HUES64 (cell line): ENCODE data around the gene ZNF75A. TPM values are rescaled to one million over a fixed set of nuclear protein-coding genes. Genes with fewer than 3 reads are reported as not detected.
A peak's percentile ranks its signal among the peaks of the same experiment; 100 is the strongest.
"Not testable (repeated sequence)": the region's sequence is repeated elsewhere in the genome, so short reads cannot be mapped to it uniquely, and the experiment has no call there.

Experiments
- H3K27ac ChIP-seq: 2 replicates; pipeline ENCODE4 v1.7.0; 2013; ENCODE audit warnings: low read depth, low read length, inconsistent platforms
- H3K27me3 ChIP-seq: 2 replicates; pipeline ENCODE4 v1.6.1; 2013; ENCODE audit warnings: mild to moderate bottlenecking, low read length; ENCODE audit not compliant: insufficient read depth
- H3K36me3 ChIP-seq: 2 replicates; pipeline ENCODE4 v1.6.1; 2013; ENCODE audit warnings: mild to moderate bottlenecking, low read length; ENCODE audit not compliant: insufficient read depth
- H3K4me1 ChIP-seq: 2 replicates; pipeline ENCODE4 v1.6.1; 2013; ENCODE audit warnings: mild to moderate bottlenecking, low read length, moderate library complexity; ENCODE audit not compliant: insufficient read depth
- H3K4me3 ChIP-seq: 2 replicates; pipeline ENCODE4 v1.5.1; 2013; ENCODE audit warnings: mild to moderate bottlenecking, low read length, moderate library complexity
- H3K9ac ChIP-seq: 2 replicates; pipeline ENCODE4 v1.6.1; 2013; ENCODE audit warnings: mild to moderate bottlenecking, low read depth, low read length
- H3K9me3 ChIP-seq: 2 replicates; pipeline ENCODE4 v1.6.1; 2013; ENCODE audit warnings: low read depth, low read length; ENCODE audit not compliant: insufficient read depth
- WGBS: fragments of 150-250, 120-280 bp; methylation state at CpG from one replicate; pipeline ENCODE4 v1.1.7; 2013; ENCODE audit warnings: missing lambda C conversion rate; 5-methylcytosine and 5-hydroxymethylcytosine counted together
- polyA plus RNA-seq, 2 experiments: library from polyadenylated mRNA; stranded (reverse); fragments of 50-300 nt; gene quantifications; one replicate each; pipeline ENCODE4 v1.2.3, GENCODE V29; 2013

The ZNF75A gene
- polyA plus RNA-seq (2013, experiment 1 of 2): 18.2 TPM
- polyA plus RNA-seq (2013, experiment 2 of 2): 15.3 TPM

DNA sequence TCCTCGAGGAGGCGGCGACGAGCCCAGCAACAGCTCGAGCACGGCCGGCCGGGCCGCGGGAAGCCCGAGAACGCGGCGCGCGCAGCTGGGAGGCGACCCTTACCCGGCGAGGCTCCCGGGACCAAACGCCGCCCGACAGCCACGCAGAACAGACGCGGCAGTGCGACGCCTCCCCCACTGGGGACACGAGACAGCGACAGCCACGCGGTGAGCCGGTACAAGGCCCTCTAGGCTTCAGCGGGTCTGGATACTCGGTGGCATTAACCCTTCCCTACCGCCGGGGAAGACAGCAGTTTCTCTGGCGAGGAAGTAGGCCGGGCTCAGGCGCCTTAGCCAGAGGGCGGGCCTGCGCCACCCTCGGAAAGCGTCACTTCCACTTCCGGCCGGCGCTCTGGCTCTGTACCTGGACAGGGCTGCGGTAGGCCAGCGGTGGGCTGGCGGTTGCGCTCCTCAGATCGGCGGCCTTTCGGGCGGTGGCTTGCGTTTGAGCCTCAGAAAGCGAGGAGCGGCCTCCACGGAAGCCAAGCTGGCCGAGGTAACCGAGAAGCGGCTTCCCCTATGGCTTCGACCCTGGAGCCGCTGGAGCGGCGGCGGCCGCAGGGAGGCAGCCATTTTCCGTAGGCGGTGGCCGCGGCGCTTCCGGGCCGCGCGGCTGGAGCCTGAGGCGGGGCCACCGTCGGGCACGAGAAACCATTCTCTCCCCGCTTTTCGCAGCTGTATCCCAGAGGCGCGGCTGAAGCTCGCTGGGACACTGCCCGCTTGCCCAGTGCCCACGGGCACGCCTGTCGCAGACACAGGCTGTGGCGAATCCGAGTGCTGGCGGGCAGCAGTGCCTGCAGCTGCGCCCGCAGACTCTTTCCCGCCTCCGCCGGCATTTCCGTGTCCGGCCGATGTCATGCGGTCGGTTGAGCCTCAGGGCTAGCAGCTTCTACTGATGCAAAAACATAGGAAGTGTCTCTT is at the start of gene ZNF75A, which contains the start of gene TIGD7:
ZNF75A (plus strand) TSS at position 389 of the 960 bp plus-strand sequence. CDS start 2,932 bp downstream, outside the sequence.
TIGD7 (minus strand) TSS at position 322 of the 960 bp plus-strand sequence. CDS start 4,816 bp downstream, outside the sequence.
- H3K36me3 ChIP-seq: peaks cover 44% of the 10 kb centered on the region
- peaks cover 5% of the 10 kb centered on the region; the same call in 1 of the 2 replicates for H3K27me3 ChIP-seq
- peak within 1 kb of the TSS; percentile 97 for H3K4me3 ChIP-seq
- H3K9ac ChIP-seq: peak within 1 kb of the TSS; percentile 94
- 2% methylated on average over 103 of the region's 103 CpGs for WGBS
- peaks cover 72% of the 10 kb centered on the region for H3K9me3 ChIP-seq
- peak within 1 kb of the TSS; percentile 97 for H3K27ac ChIP-seq
- no peaks in the 10 kb centered on the region for H3K4me1 ChIP-seq

GRCh38 chr16:3256146-3256865 is 49.0 kb upstream of the ZNF75A start, which contains the start of gene MEFV:
TSS of gene MEFV (minus strand) at chr16:3256633. CDS start at chr16:3256587, 46 bp downstream.
- no peaks in the 10 kb centered on the region for H3K36me3 ChIP-seq
- H3K27me3 ChIP-seq: no peaks in the 10 kb centered on the region
- H3K4me3 ChIP-seq: no peak within 1 kb of the TSS
- H3K4me1 ChIP-seq: no peaks in the 10 kb centered on the region
- H3K27ac ChIP-seq: no peak within 1 kb of the TSS
- WGBS: 85% methylated on average over 14 of the region's 14 CpGs
- no peak within 1 kb of the TSS for H3K9ac ChIP-seq
- no peaks in the 10 kb centered on the region for H3K9me3 ChIP-seq

GRCh38 chr16:3256866-3257465 is 48.3 kb upstream of the ZNF75A start:
- H3K9ac ChIP-seq: no peak overlapping the region
- no peaks in the 10 kb centered on the region for H3K4me1 ChIP-seq
- H3K4me3 ChIP-seq: no peak overlapping the region
- H3K9me3 ChIP-seq: no peaks in the 10 kb centered on the region
- no peaks in the 10 kb centered on the region for H3K27me3 ChIP-seq
- WGBS: 79% methylated on average over 9 of the region's 9 CpGs
- no peak overlapping the region for H3K27ac ChIP-seq
- H3K36me3 ChIP-seq: no peaks in the 10 kb centered on the region

DNA sequence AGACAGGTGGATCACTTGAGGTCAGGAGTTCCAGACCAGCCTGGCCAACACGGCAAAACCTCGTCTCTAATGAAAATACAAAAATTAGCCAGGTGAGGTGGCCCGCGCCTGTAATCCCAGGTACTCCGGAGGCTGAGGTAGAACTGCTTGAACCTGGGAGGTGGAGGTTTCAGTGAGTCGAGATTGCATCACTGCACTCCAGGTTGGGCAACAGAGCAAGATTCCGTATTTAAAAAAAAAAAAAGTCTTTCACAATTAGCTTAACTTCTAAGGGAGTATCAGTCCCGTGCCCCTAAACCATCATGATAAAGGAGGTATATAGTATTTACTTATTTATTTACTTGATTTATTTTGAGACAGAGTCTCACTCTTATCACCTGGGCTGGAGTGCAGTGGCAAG is 45.5 kb upstream of the ZNF75A start:
- 93% methylated on average over 7 of the region's 8 CpGs for WGBS
- H3K4me1 ChIP-seq: no peaks in the 10 kb centered on the region
- no peaks in the 10 kb centered on the region for H3K36me3 ChIP-seq
- H3K9ac ChIP-seq: no peak overlapping the region
- no peak overlapping the region for H3K27ac ChIP-seq
- peaks cover 2% of the 10 kb centered on the region; the same call in 1 of the 2 replicates for H3K9me3 ChIP-seq
- H3K4me3 ChIP-seq: no peak overlapping the region
- peaks cover 8% of the 10 kb centered on the region; the same call in 1 of the 2 replicates for H3K27me3 ChIP-seq

DNA sequence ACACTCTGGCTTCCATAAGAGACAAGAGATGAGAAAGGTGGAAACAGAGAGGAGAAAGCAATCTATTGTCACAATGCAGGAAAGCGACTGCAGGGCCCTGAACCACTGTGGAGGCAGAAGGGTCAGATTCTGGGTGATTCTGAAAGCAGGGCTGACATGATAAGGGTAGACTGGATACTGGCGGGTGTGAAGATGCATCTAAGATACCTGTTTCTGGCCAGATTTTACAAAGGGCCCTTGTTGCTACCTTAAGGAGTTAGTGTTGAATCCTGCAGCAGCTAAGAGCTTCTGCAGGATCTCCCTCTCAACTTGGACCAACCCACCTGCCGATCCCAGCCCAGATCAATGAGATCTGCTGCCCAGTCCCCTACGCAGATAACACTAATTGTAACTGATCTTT is 42.8 kb upstream of the ZNF75A start:
- Histone ChIP-seq H3K9ac (no peak overlapping the region), H3K4me1 (no peaks in the 10 kb centered on the region), H3K27me3 (peaks cover 8% of the 10 kb centered on the region; the same call in 1 of the 2 replicates), H3K36me3 (no peaks in the 10 kb centered on the region), H3K27ac (no peak overlapping the region), H3K4me3 (no peak overlapping the region), H3K9me3 (peaks cover 11% of the 10 kb centered on the region; the same call in 1 of the 2 replicates)
- 90% methylated on average over 4 of the region's 4 CpGs for WGBS

- H3K4me1 ChIP-seq: no peaks in the 10 kb centered on the region
- H3K27me3 ChIP-seq: peaks cover 8% of the 10 kb centered on the region; the same call in 1 of the 2 replicates
- H3K36me3 ChIP-seq: no peaks in the 10 kb centered on the region
- H3K9ac ChIP-seq: peak overlapping the region; percentile 54
- H3K27ac ChIP-seq: no peak overlapping the region
- WGBS: 5% methylated on average over 77 of the region's 77 CpGs
- peak overlapping the region; percentile 74 for H3K4me3 ChIP-seq
- H3K9me3 ChIP-seq: peaks cover 11% of the 10 kb centered on the region; the same call in 1 of the 2 replicates
Observed at GRCh38 chr16:3264137-3265036, 40.9 kb upstream of the ZNF75A start.

GRCh38 chr16:3266873-3267537 is 38.3 kb upstream of the ZNF75A start:
- Histone ChIP-seq H3K4me3 (no peak overlapping the region), H3K9ac (no peak overlapping the region), H3K27me3 (peaks cover 8% of the 10 kb centered on the region; the same call in 1 of the 2 replicates), H3K4me1 (no peaks in the 10 kb centered on the region), H3K9me3 (peaks cover 11% of the 10 kb centered on the region; the same call in 1 of the 2 replicates), H3K36me3 (no peaks in the 10 kb centered on the region), H3K27ac (no peak overlapping the region)
- WGBS: 90% methylated on average over 4 of the region's 5 CpGs

- 82% methylated on average over 1 of the region's 1 CpG for WGBS
- H3K4me3 ChIP-seq: no peak overlapping the region
- H3K9ac ChIP-seq: no peak overlapping the region
- peaks cover 11% of the 10 kb centered on the region; the same call in 1 of the 2 replicates for H3K9me3 ChIP-seq
- peaks cover 4% of the 10 kb centered on the region; the same call in 1 of the 2 replicates for H3K27me3 ChIP-seq
- no peaks in the 10 kb centered on the region for H3K36me3 ChIP-seq
- no peaks in the 10 kb centered on the region for H3K4me1 ChIP-seq
- no peak overlapping the region for H3K27ac ChIP-seq
Observed at GRCh38 chr16:3268294-3268693, 37.0 kb upstream of the ZNF75A start.

DNA sequence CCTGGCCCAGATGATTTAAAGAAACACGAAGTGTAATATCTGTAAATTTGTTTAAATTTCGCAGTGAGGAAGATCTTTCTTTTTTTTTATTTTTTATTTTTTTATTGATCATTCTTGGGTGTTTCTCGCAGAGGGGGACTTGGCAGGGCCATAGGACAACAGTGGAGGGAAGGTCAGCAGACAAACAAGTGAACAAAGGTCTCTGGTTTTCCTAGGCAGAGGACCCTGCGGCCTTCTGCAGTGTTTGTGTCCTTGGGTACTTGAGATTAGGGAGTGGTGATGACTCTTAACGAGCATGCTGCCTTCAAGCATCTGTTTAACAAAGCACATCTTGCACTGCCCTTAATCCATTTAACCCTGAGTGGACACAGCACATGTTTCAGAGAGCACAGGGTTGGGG is 34.6 kb upstream of the ZNF75A start:
- H3K4me1 ChIP-seq, H3K4me3 ChIP-seq, H3K9me3 ChIP-seq, H3K9ac ChIP-seq, H3K27me3 ChIP-seq, H3K27ac ChIP-seq, H3K36me3 ChIP-seq: not testable (repeated sequence)
- WGBS: 94% methylated on average over 2 of the region's 5 CpGs
